Measurements from ENCODE around the gene GUK1. TPM values are rescaled to one million over a fixed set of nuclear protein-coding genes. Genes with fewer than 3 reads are reported as not detected.

The GUK1 gene
- total RNA-seq, 2 experiments from 2014 or later = 294 to 304 TPM

GRCh38 chr1:228197555-228198147, 57.6 kb downstream of the GUK1 start:
- Mint-ChIP-seq H3K4me3 (no peak overlapping the region), H3K27ac (no peak overlapping the region), H3K4me1 (no peaks in the 10 kb centered on the region), H3K27me3 (no peaks in the 10 kb centered on the region), H3K9me3 (peaks cover 12% of the 10 kb centered on the region), H3K36me3 (peaks cover 23% of the 10 kb centered on the region)
- no peak for DNase-seq

Other genes with a start within 250 kb of the GUK1 start
- gene WNT9A, start 192.3 kb upstream of the GUK1 start, total RNA-seq = not detected
- not detected for gene WNT3A, start 133.3 kb upstream of the GUK1 start, total RNA-seq
- gene ARF1, start 57.6 kb upstream of the GUK1 start, total RNA-seq = 100 to 1,000 TPM; 342 to 350 TPM
- 10 to 100 TPM; 24.4 to 26.1 TPM for gene C1orf35, start 37.0 kb upstream of the GUK1 start, total RNA-seq
- 10 to 100 TPM; 75.0 to 82.4 TPM for gene MRPL55, start 31.0 kb upstream of the GUK1 start, total RNA-seq
- gene GJC2, start 9.7 kb downstream of the GUK1 start, total RNA-seq = 1 to 10 TPM; 1.1 to 1.2 TPM
- gene IBA57, start 25.5 kb downstream of the GUK1 start, total RNA-seq = 10 to 100 TPM; 18.1 to 19.3 TPM
- gene OBSCN, start 67.8 kb downstream of the GUK1 start, total RNA-seq = 10 to 100 TPM; 13.7 to 14.9 TPM

Data from activated naive CD8-positive, alpha-beta T cell treated with anti-CD3 and anti-CD28 coated beads for 36 hours (primary cell).